Upper lobe of left lung (tissue), 4 donors: Measurements from ENCODE around the gene LRRFIP1.

Experiments
- POLR2A ChIP-seq, 4 donors: fragments of 450-650 bp; IDR thresholded peaks; one replicate each; pipeline ENCODE4 v1.5.1; 2016 to 2017; ENCODE audit warnings: antibody characterized with exemption in 4 of 4, mild to moderate bottlenecking in 2 of 4
- TF ChIP-seq, protein P1 (sequence below), 6 experiments: fragments of 450-650 bp in 4 of 6; fragments of 200-600 bp in 2 of 6; sonication (generic) in 2 of 6; IDR thresholded peaks; one replicate each; pipeline ENCODE4 v1.5.1; 2016 to 2019; ENCODE audit warnings: antibody characterized with exemption in 6 of 6

DNA sequence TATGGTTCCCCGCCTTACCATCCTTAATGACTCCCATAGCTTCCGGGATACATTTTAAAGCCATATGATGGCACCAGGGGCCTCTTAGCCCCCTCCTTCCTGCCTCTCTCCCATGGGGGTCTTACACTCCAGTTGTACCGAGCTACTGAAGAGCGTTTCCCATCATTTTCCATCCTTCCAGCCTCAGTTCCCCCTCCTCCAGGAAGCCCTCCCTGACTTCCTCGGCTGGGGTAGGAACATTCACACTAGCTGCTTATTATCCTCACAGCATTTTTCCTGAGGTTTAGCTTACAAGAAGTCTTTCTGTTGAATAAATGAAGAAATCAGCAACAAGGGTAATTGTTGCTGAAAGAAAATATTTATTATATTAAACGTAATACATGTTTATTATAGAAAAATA, 41.1 kb downstream of the LRRFIP1 start:
- TF ChIP-seq, protein P1, sequence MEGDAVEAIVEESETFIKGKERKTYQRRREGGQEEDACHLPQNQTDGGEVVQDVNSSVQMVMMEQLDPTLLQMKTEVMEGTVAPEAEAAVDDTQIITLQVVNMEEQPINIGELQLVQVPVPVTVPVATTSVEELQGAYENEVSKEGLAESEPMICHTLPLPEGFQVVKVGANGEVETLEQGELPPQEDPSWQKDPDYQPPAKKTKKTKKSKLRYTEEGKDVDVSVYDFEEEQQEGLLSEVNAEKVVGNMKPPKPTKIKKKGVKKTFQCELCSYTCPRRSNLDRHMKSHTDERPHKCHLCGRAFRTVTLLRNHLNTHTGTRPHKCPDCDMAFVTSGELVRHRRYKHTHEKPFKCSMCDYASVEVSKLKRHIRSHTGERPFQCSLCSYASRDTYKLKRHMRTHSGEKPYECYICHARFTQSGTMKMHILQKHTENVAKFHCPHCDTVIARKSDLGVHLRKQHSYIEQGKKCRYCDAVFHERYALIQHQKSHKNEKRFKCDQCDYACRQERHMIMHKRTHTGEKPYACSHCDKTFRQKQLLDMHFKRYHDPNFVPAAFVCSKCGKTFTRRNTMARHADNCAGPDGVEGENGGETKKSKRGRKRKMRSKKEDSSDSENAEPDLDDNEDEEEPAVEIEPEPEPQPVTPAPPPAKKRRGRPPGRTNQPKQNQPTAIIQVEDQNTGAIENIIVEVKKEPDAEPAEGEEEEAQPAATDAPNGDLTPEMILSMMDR (IDR thresholded peaks at IDR 0.05), result no peak
- no peak for TF ChIP-seq POLR2A (IDR thresholded peaks at IDR 0.05)
